ENCODE data around the gene FGF7. TPM values are rescaled to one million over a fixed set of nuclear protein-coding genes. Genes with fewer than 3 reads are reported as not detected.

FGF7 gene
- total and polyA plus RNA-seq, 2 experiments from 2014 or later = 0.03 to 0.08 TPM

DNA sequence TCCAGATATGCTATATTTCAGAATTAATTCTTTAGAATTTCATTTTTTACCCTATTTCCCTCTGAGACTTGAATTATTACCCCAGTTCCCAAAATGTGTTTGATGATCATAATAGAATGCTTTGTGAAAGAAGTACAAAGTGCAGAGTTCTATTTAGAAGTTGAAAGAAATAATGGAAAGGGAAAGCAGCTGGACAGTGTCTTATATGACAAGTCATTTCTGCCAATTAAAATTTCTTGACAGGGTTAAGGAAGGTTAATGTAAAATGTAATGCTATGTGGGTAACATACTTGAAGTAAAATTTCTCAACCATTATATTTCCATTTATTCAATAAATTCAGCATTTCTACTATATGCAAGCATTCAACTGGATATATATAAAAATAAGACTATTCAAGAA is 33.1 kb downstream of the FGF7 start:
- no peaks in the 10 kb centered on the region for H3K4me1 ChIP-seq (ENCODE audit: insufficient read depth)
- Mint-ChIP-seq H3K27ac (no peak overlapping the region), H3K36me3 (ENCODE audit: low read depth) (no peaks in the 10 kb centered on the region), H3K4me3 (no peak overlapping the region), H3K9me3 (no peaks in the 10 kb centered on the region), H3K4me1 (no peaks in the 10 kb centered on the region), H3K27me3 (ENCODE audit: insufficient read depth, low read depth, poor library complexity) (no peaks in the 10 kb centered on the region)
- H3K36me3 ChIP-seq (ENCODE audit: insufficient read depth) = no peaks in the 10 kb centered on the region
- H3K27me3 ChIP-seq (ENCODE audit: insufficient read depth) = no peaks in the 10 kb centered on the region
- DNase-seq (ENCODE audit: low spot score) (no peak), ATAC-seq (no peak)
- H3F3A ChIP-seq (replicated peaks; ENCODE audit: low read depth) = no peaks in the 10 kb centered on the region
- TF ChIP-seq POLR2AphosphoS5 (IDR thresholded peaks at IDR 0.05; ENCODE audit: low read depth) = no peak
- TF ChIP-seq, protein P1, sequence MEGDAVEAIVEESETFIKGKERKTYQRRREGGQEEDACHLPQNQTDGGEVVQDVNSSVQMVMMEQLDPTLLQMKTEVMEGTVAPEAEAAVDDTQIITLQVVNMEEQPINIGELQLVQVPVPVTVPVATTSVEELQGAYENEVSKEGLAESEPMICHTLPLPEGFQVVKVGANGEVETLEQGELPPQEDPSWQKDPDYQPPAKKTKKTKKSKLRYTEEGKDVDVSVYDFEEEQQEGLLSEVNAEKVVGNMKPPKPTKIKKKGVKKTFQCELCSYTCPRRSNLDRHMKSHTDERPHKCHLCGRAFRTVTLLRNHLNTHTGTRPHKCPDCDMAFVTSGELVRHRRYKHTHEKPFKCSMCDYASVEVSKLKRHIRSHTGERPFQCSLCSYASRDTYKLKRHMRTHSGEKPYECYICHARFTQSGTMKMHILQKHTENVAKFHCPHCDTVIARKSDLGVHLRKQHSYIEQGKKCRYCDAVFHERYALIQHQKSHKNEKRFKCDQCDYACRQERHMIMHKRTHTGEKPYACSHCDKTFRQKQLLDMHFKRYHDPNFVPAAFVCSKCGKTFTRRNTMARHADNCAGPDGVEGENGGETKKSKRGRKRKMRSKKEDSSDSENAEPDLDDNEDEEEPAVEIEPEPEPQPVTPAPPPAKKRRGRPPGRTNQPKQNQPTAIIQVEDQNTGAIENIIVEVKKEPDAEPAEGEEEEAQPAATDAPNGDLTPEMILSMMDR (conservative IDR thresholded peaks at IDR 0.05; ENCODE audit: low read depth in 2 of 2) = no peak
- H3K79me2 ChIP-seq (replicated peaks; ENCODE audit: insufficient read depth) = no peaks in the 10 kb centered on the region
- H3K9me2 ChIP-seq (ENCODE audit: insufficient read depth) = no peaks in the 10 kb centered on the region
- H2AFZ ChIP-seq = no peak overlapping the region
- no peaks in the 10 kb centered on the region for H4K20me1 ChIP-seq (replicated peaks; ENCODE audit: insufficient read depth)
- no peak overlapping the region for H3K27ac ChIP-seq (ENCODE audit: low read depth)
- H3K4me2 ChIP-seq = no peak overlapping the region
- H3K4me3 ChIP-seq = no peak overlapping the region

DNA sequence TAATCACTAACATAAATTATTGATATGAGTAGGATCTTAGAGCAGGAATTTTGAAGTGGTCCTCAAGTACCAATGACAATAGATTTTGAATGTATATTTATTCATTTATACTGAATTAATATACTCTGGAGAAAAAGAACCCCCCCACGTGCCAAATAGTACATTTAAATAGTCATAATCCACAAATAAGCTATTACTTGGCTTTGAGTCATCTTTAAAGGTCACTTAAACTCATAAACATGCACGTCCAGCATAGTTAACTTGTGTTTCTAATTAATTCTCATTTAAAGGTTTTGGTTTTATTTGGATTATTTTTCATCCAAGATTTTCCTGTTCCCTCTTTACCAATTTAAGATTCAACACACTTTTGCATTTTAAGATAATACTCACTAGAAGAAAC is 35.1 kb downstream of the FGF7 start:
- DNase-seq (ENCODE audit: low spot score) = no peak
- H3K9me3 Mint-ChIP-seq = no peaks in the 10 kb centered on the region
- no peaks in the 10 kb centered on the region for H4K20me1 ChIP-seq (replicated peaks; ENCODE audit: insufficient read depth)
- peaks cover 2% of the 10 kb centered on the region for H3K27me3 Mint-ChIP-seq (ENCODE audit: insufficient read depth, low read depth, poor library complexity)
- no peaks in the 10 kb centered on the region for H3K4me1 ChIP-seq (ENCODE audit: insufficient read depth)
- H3K9me2 ChIP-seq (ENCODE audit: insufficient read depth) = no peaks in the 10 kb centered on the region
- ATAC-seq = no peak
- no peaks in the 10 kb centered on the region for H3K4me1 Mint-ChIP-seq
- H2AFZ ChIP-seq = no peak overlapping the region
- no peak overlapping the region for H3K4me3 Mint-ChIP-seq
- no peaks in the 10 kb centered on the region for H3K27me3 ChIP-seq (ENCODE audit: insufficient read depth)
- no peak overlapping the region for H3K4me3 ChIP-seq
- H3K27ac ChIP-seq (ENCODE audit: low read depth) = no peak overlapping the region
- H3K4me2 ChIP-seq = no peak overlapping the region
- H3F3A ChIP-seq (replicated peaks; ENCODE audit: low read depth) = no peaks in the 10 kb centered on the region
- no peaks in the 10 kb centered on the region for H3K36me3 Mint-ChIP-seq (ENCODE audit: low read depth)
- H3K36me3 ChIP-seq (ENCODE audit: insufficient read depth) = no peaks in the 10 kb centered on the region
- no peaks in the 10 kb centered on the region for H3K79me2 ChIP-seq (replicated peaks; ENCODE audit: insufficient read depth)
- H3K27ac Mint-ChIP-seq = no peak overlapping the region
- TF ChIP-seq NANOG (IDR thresholded peaks at IDR 0.05; ENCODE audit: borderline replicate concordance) (no peak), ZNF331 (CRISPR knock-in tag; IDR thresholded peaks at IDR 0.05; ENCODE audit: low read depth) (no peak), ZNF114 (CRISPR knock-in tag; IDR thresholded peaks at IDR 0.05) (no peak), POLR2AphosphoS5 (IDR thresholded peaks at IDR 0.05; ENCODE audit: low read depth) (no peak), CREB1 (CRISPR knock-in tag; IDR thresholded peaks at IDR 0.05; ENCODE audit: low read depth) (no peak), STAT1 (IDR thresholded peaks at IDR 0.05; ENCODE audit: unreplicated experiment) (no peak), JUNB (IDR thresholded peaks at IDR 0.05; ENCODE audit: unreplicated experiment) (no peak), EZH2phosphoT487 (IDR thresholded peaks at IDR 0.05; ENCODE audit: unreplicated experiment) (no peak)
- TF ChIP-seq, protein P1 (conservative IDR thresholded peaks at IDR 0.05; ENCODE audit: low read depth in 2 of 2) = no peak
- TF ChIP-seq, protein P2, sequence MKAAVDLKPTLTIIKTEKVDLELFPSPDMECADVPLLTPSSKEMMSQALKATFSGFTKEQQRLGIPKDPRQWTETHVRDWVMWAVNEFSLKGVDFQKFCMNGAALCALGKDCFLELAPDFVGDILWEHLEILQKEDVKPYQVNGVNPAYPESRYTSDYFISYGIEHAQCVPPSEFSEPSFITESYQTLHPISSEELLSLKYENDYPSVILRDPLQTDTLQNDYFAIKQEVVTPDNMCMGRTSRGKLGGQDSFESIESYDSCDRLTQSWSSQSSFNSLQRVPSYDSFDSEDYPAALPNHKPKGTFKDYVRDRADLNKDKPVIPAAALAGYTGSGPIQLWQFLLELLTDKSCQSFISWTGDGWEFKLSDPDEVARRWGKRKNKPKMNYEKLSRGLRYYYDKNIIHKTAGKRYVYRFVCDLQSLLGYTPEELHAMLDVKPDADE (IDR thresholded peaks at IDR 0.05) = no peak
- TF ChIP-seq, protein P3, sequence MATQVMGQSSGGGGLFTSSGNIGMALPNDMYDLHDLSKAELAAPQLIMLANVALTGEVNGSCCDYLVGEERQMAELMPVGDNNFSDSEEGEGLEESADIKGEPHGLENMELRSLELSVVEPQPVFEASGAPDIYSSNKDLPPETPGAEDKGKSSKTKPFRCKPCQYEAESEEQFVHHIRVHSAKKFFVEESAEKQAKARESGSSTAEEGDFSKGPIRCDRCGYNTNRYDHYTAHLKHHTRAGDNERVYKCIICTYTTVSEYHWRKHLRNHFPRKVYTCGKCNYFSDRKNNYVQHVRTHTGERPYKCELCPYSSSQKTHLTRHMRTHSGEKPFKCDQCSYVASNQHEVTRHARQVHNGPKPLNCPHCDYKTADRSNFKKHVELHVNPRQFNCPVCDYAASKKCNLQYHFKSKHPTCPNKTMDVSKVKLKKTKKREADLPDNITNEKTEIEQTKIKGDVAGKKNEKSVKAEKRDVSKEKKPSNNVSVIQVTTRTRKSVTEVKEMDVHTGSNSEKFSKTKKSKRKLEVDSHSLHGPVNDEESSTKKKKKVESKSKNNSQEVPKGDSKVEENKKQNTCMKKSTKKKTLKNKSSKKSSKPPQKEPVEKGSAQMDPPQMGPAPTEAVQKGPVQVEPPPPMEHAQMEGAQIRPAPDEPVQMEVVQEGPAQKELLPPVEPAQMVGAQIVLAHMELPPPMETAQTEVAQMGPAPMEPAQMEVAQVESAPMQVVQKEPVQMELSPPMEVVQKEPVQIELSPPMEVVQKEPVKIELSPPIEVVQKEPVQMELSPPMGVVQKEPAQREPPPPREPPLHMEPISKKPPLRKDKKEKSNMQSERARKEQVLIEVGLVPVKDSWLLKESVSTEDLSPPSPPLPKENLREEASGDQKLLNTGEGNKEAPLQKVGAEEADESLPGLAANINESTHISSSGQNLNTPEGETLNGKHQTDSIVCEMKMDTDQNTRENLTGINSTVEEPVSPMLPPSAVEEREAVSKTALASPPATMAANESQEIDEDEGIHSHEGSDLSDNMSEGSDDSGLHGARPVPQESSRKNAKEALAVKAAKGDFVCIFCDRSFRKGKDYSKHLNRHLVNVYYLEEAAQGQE (IDR thresholded peaks at IDR 0.05; ENCODE audit: unreplicated experiment) = no peak
